Effector memory CD4-positive, alpha-beta T cell (primary cell): ENCODE data around the gene TPR.
"Not testable (repeated sequence)": the region's sequence is repeated elsewhere in the genome, so short reads cannot be mapped to it uniquely, and the experiment has no call there.

Source experiments
- DNase-seq, 3 donors: peaks; one replicate each; pipeline ENCODE4 v3.0.0-alpha.2; 2020
- H3K27ac ChIP-seq: 2 replicates; pipeline ENCODE4 v1.7.0; 2013; ENCODE audit warnings: mild to moderate bottlenecking, low read length, moderate library complexity; ENCODE audit not compliant: insufficient read depth, poor library complexity, severe bottlenecking
- H3K27me3 ChIP-seq: replicated peaks from 2 replicates; pipeline ENCODE4 v1.7.0; 2013; ENCODE audit warnings: mild to moderate bottlenecking, low read length; ENCODE audit not compliant: insufficient read depth, control insufficient read depth, poor library complexity, severe bottlenecking
- H3K36me3 ChIP-seq: 2 replicates; pipeline ENCODE4 v1.7.0; 2013; ENCODE audit warnings: mild to moderate bottlenecking, low read length, moderate library complexity; ENCODE audit not compliant: control insufficient read depth, insufficient read depth
- H3K4me1 ChIP-seq: 2 replicates; pipeline ENCODE4 v1.7.0; 2013; ENCODE audit warnings: low read length, mild to moderate bottlenecking; ENCODE audit not compliant: control insufficient read depth, insufficient read depth, poor library complexity, severe bottlenecking
- H3K4me3 ChIP-seq: 2 replicates; pipeline ENCODE4 v1.7.0; 2013; ENCODE audit warnings: low read length, low read depth, mild to moderate bottlenecking; ENCODE audit not compliant: insufficient read depth, poor library complexity, severe bottlenecking
- H3K9me3 ChIP-seq: 2 replicates; pipeline ENCODE4 v1.7.0; 2013; ENCODE audit warnings: mild to moderate bottlenecking, low read length, moderate library complexity; ENCODE audit not compliant: control insufficient read depth

The TPR gene

DNA sequence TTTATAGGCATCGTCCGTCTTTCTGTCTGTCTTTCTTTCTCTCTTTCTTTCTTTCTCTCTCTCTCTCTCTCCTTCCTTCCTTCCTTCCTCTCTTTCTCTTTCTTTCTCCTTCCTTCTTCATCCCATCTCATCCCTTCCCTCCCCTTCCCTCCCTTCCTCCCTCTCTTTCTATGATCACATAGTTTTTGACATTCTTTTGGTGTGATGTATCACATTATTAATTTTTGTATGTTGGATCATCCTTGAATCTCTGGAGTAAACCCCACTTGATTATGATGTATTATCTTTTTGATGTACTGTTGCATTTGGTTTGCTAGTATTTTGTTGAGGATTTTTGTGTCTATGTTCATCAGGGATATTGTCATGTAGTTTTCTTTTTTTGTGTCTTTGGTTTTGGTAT is 26.4 kb upstream of the TPR start:
- H3K4me3 ChIP-seq, H3K9me3 ChIP-seq, DNase-seq, H3K27ac ChIP-seq, H3K4me1 ChIP-seq, H3K27me3 ChIP-seq: not testable (repeated sequence)
- H3K36me3 ChIP-seq: peaks cover 24% of the 10 kb centered on the region

DNA sequence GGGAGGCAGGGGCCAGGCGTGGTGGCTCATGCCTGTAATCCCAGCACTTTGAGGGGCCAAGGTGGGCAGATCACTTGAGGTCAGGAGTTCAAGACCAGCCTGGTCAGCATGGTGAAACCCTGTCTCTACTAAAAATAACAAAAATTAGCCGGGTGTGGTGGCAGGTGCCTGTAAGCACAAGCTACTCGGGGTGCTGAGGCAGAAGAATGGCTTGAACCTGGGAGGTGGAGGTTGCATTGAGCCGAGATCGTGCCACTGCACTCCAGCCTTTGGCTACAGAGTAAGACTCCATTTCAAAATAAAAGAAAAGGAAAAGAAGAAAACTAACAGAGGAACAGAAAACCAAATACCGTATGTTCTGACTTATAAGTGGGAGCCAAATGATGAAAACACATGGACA is 17.7 kb upstream of the TPR start:
- H3K4me3 ChIP-seq, H3K27me3 ChIP-seq, H3K27ac ChIP-seq, DNase-seq, H3K9me3 ChIP-seq, H3K4me1 ChIP-seq: not testable (repeated sequence)
- peaks cover 38% of the 10 kb centered on the region for H3K36me3 ChIP-seq

DNA sequence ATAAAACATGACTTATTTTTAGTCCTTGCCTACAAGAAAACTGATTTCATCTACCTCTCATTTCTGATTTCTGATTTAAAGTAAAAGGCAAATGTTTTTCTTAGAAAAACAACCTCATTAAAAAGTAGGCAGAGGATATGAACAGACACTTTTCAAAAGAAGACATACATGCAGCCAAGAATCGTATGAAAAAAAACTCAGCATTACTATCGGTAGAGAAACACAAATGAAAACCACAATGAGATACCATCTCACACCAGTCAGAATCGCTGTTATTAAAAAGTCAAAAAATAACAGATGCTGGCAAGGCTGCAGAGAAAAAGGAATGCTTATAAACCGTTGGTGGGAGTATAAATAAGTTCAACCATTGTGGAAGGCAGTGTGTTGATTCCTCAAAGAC is 16.8 kb upstream of the TPR start:
- no peak for DNase-seq
- no peak overlapping the region for H3K27ac ChIP-seq
- H3K27me3 ChIP-seq: no peaks in the 10 kb centered on the region
- peaks cover 39% of the 10 kb centered on the region for H3K36me3 ChIP-seq
- no peaks in the 10 kb centered on the region for H3K9me3 ChIP-seq
- H3K4me1 ChIP-seq: no peaks in the 10 kb centered on the region
- no peak overlapping the region for H3K4me3 ChIP-seq

DNA sequence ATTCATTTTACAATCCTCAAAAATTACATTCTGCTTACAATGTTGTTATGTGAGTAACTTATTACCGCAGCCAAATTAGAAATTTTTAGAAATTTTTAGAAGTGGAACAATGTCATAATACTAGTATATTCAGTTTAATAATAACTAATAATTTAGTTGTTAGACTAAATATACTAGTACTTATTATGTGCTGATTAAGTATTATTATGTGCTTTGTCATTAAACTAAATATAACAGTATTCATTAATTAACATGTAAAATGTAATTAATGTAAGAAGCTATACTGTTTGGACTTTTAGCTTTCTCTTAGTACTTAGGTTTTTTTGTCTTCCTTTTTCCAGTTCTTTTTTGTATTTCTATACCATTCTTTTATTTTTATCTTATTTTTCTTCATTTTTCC is 15.9 kb upstream of the TPR start:
- Histone ChIP-seq H3K9me3 (no peaks in the 10 kb centered on the region), H3K36me3 (peaks cover 40% of the 10 kb centered on the region), H3K27me3 (no peaks in the 10 kb centered on the region), H3K27ac (no peak overlapping the region), H3K4me3 (no peak overlapping the region), H3K4me1 (no peaks in the 10 kb centered on the region)
- DNase-seq: no peak

DNA sequence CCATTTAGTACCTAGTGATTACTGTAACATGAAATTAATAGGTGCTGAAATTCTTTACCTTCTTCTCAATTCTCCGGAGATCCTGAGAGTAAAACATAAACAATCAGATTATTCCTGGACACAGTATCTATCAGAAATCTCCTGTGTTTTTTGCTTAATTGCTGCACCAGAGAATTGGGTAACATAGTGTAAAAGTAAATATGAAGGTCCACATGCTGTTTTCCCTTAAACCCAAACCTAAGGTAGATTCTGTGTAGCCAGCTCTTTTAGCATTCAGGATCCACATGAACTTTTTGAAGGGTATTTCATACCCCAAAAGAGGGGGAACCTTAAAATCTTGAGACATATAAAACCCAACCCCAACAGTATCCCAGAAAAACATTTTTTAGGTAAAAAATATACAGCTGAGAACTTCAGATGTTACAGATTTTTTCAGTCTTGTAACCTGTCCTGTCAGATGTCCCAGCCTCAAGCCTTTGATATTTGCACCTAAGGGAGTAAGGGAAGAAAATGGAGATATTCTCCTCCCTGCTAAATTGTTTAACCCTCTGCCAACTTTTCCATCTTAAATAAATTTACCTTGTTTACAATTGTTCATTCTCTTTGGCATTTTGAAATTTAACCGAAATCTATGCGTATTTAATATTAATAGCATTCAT is 11.8 kb upstream of the TPR start:
- Histone ChIP-seq H3K36me3 (peaks cover 48% of the 10 kb centered on the region), H3K27ac (no peak overlapping the region)
- no peak for DNase-seq

DNA sequence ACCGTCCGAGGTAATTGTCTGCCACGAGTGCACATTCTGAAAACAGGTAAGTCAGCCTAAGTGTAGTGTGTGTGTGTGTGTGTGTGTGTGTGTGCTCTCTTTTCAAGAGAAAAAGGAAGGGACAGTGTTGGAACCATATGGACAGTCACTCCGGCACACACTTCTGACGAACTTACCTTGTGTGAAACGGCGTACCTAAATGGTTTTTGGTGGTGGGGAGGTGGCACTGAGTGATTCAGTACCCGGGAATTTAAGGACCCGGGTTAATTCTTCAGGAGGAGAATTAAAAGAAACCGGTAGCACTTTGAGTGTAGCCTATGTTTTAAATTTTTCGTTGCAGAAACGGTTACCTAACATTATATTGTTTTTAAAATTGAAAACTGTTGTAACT is 871 bp upstream of the TPR start:
- no peak for DNase-seq
- Histone ChIP-seq H3K4me3 (peak overlapping the region; percentile 98), H3K36me3 (peaks cover 17% of the 10 kb centered on the region), H3K27ac (peak overlapping the region; percentile 94), H3K9me3 (no peaks in the 10 kb centered on the region), H3K27me3 (no peaks in the 10 kb centered on the region), H3K4me1 (peaks cover 15% of the 10 kb centered on the region)

More for the DNA sequence above, 11.8 kb upstream of the TPR start:
- Histone ChIP-seq H3K9me3 (no peaks in the 10 kb centered on the region), H3K4me1 (no peaks in the 10 kb centered on the region), H3K4me3 (no peak overlapping the region), H3K27me3 (no peaks in the 10 kb centered on the region)

DNA sequence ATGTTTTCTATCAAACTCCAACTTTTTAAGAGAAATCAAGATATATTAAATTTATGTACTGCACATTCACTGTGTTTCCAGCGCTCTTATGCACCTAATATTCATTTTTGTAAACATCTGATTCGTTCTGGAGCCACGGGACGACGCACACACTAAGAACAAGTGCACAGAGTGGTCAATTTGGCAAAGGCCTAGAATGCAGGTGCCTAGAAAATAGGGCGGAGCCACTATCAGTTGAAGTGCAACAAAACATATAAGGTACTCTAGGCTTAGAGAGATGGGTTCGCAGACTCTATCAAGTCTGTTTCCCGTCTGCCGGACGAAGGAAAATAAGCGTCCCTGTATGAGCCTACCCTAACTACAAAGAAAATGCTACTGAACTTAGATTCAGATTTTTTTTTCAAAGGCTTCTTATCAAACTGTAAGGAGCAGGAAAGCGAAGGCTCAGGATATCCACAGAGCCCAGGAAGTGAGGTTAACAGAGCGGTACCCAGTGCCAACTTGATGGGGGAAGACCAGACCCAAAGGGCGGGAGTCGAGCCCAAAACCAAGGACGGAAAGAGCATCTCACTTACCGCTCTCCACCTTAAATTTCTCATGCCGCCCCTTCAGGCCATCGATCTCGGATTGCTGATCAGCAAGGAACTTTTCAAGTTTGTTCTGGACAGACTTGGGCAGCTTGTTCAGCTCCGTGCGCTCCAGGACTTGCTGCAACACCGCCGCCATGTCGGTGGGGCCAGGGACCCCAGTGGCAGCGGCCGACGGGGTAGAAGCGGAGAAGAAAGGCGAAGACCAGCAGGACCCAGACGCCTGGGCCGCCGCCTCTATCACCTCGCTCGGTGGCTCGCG is 526 bp downstream of the TPR start:
- H3K27me3 ChIP-seq: no peaks in the 10 kb centered on the region
- DNase-seq: peak in 2 of 3 donors; percentile 8 to 12

DNA sequence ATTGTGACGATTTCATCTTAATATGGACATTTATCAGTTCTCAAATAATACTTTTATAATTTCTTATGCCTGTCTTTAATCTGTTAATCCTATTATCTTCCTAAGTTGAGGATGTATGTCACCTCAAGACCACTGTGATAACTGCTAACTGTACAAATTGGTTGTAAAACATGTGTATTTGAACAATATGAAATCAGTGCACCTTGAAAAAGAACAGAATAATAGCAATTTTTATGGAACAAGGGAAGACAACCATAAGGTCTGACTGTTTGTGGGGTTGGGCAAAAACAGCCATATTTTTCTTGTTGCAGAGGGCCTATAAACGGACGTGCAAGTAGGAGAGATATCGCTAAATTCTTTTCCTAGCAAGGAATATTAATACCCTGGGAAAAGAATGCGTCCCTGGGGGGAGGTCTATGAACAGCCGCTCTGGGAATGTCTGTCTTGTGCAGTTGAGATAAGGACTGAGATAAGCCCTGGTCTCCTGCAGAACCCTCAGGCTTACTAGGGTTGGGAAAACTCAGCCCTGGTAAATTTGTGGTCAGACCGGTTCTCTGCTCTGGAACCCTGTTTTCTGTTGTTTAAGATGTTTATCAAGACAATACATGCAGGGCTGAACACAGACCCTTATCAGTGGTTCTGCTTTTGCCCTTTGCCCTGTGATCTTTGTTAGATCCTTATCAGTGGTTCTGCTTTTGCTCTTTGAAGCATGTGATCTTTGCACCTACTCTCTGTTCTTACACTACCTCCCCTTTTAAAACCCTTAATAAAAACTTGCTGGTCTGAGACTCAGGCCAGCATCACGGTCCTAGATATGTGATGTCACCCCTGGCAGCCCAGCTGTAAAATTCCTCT is 27.0 kb downstream of the TPR start:
- not testable (repeated sequence) for H3K9me3 ChIP-seq, DNase-seq, H3K27ac ChIP-seq, H3K27me3 ChIP-seq, H3K4me1 ChIP-seq, H3K4me3 ChIP-seq
- H3K36me3 ChIP-seq: peaks cover 86% of the 10 kb centered on the region

More for the DNA sequence above, 526 bp downstream of the TPR start:
- H3K4me3 ChIP-seq: peak overlapping the region; percentile 98
- H3K9me3 ChIP-seq: no peaks in the 10 kb centered on the region
- peak overlapping the region; percentile 94 for H3K27ac ChIP-seq
- peaks cover 15% of the 10 kb centered on the region for H3K4me1 ChIP-seq
- peaks cover 23% of the 10 kb centered on the region for H3K36me3 ChIP-seq

DNA sequence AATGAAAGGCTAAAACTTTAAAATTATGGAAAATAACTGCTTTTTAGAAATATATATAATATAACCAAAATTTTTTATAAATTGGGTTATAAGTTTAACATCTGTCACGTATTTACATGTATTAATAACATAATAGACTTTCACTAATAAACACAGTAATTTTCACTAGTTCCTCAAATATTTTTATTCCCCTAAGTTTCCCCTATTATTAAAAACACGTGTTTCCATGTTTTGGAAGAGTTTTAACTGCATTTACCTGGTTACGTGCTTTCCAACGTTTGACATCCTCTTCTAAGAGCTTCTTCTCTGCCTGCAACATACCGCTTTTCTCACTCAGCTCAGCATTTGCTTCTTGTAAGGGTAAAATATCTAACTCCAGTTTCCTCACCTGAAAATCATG is 34.3 kb downstream of the TPR start:
- H3K4me3 ChIP-seq: no peak overlapping the region
- peaks cover 79% of the 10 kb centered on the region for H3K36me3 ChIP-seq
- no peak for DNase-seq
- H3K9me3 ChIP-seq: no peaks in the 10 kb centered on the region
- no peak overlapping the region for H3K27ac ChIP-seq
- no peaks in the 10 kb centered on the region for H3K4me1 ChIP-seq
- no peaks in the 10 kb centered on the region for H3K27me3 ChIP-seq
